IMR-90 (cell line): ENCODE measurements around the gene RPA4. TPM values are rescaled to one million over a fixed set of nuclear protein-coding genes. Genes with fewer than 3 reads are reported as not detected.

Experiments
- ATAC-seq: fragments of 200-7000 bp; cut with Tn5 transposase; 2 replicates; pipeline ENCODE4 v1.9.1; 2020; ENCODE audit warnings: low read depth, mild to moderate bottlenecking, moderate library complexity
- BruUV-seq: library from RNA; stranded (reverse); fragments of 400-500 nt; replicated peaks from 2 replicates; lab custom pipeline; 2021; lab: Mats Ljungman, UMichigan
- CTCF ChIA-PET: fragments of 300-600 bp; formaldehyde crosslinking; extraction: SDS; loops from one replicate; lab custom pipeline; 2021; ENCODE audit warnings: antibody characterized with exemption; lab: Yijun Ruan, JAX
- POLR2A ChIA-PET: fragments of 300-600 bp; sonication (Branson Sonifier 250); formaldehyde crosslinking; loops from one replicate; lab custom pipeline; 2022; ENCODE audit warnings: antibody characterized with exemption; ENCODE audit not compliant: unreplicated experiment; lab: Charles Lee
- DNase-seq: peaks from one replicate; pipeline ENCODE4 v3.0.0; 2013
- H2AFZ ChIP-seq: replicated peaks from 2 replicates; pipeline ENCODE3; 2013; ENCODE audit warnings: low read length, mild to moderate bottlenecking; ENCODE audit not compliant: poor library complexity
- H2AK5ac ChIP-seq: 2 replicates; pipeline ENCODE4 v1.6.1; 2013; ENCODE audit warnings: low read depth, low read length, inconsistent platforms
- H2AK9ac ChIP-seq: replicated peaks from 2 replicates; pipeline ENCODE3; 2013; ENCODE audit warnings: mild to moderate bottlenecking, low read depth, low read length, moderate library complexity; ENCODE audit not compliant: poor library complexity
- H2BK120ac ChIP-seq: 2 replicates; pipeline ENCODE4 v1.6.1; 2013; ENCODE audit warnings: low read depth, low read length, inconsistent platforms
- H2BK15ac ChIP-seq: 3 replicates; pipeline ENCODE4 v1.6.1; 2013; ENCODE audit warnings: low read depth, low read length, inconsistent platforms
- H2BK20ac ChIP-seq: 2 replicates; pipeline ENCODE4 v1.6.1; 2013; ENCODE audit warnings: low read depth, mild to moderate bottlenecking, inconsistent platforms, low read length, moderate library complexity
- H2BK5ac ChIP-seq: 2 replicates; pipeline ENCODE4 v1.6.1; 2013; ENCODE audit warnings: mild to moderate bottlenecking, low read depth, low read length, inconsistent platforms; ENCODE audit not compliant: poor library complexity, severe bottlenecking
- H3K14ac ChIP-seq: replicated peaks from 2 replicates; pipeline ENCODE4 v1.6.1; 2013; ENCODE audit warnings: low read depth, low read length, inconsistent platforms
- H3K18ac ChIP-seq: 2 replicates; pipeline ENCODE4 v1.6.1; 2013; ENCODE audit warnings: low read depth, low read length, control low read depth
- H3K23ac ChIP-seq: 2 replicates; pipeline ENCODE4 v1.6.1; 2013; ENCODE audit warnings: low read depth, low read length, inconsistent platforms
- H3K27ac ChIP-seq: 2 replicates; pipeline ENCODE4 v1.5.1; 2013; ENCODE audit warnings: mild to moderate bottlenecking, control low read depth, low read length; ENCODE audit not compliant: insufficient read depth
- H3K27me3 ChIP-seq: 2 replicates; pipeline ENCODE4 v1.6.1; 2013; ENCODE audit warnings: low read length; ENCODE audit not compliant: control insufficient read depth, insufficient read depth
- H3K36me3 ChIP-seq: 2 replicates; pipeline ENCODE4 v1.6.1; 2013; ENCODE audit warnings: low read length, mixed read lengths; ENCODE audit not compliant: control insufficient read depth, insufficient read depth
- H3K4ac ChIP-seq: 2 replicates; pipeline ENCODE4 v1.6.1; 2013; ENCODE audit warnings: low read depth, low read length, inconsistent platforms
- H3K4me1 ChIP-seq: 2 replicates; pipeline ENCODE4 v1.6.1; 2013; ENCODE audit warnings: low read length, mixed read lengths; ENCODE audit not compliant: control insufficient read depth, insufficient read depth
- H3K4me2 ChIP-seq: 2 replicates; pipeline ENCODE4 v1.6.1; 2013; ENCODE audit warnings: low read depth, mild to moderate bottlenecking, control low read depth, low read length, moderate library complexity
- H3K4me3 ChIP-seq: 2 replicates; pipeline ENCODE4 v1.5.1; 2013; ENCODE audit warnings: low read depth, mild to moderate bottlenecking, control low read depth, low read length, moderate library complexity; ENCODE audit not compliant: insufficient read depth
- H3K56ac ChIP-seq: 2 replicates; pipeline ENCODE4 v1.6.1; 2013; ENCODE audit warnings: low read length, inconsistent platforms; ENCODE audit not compliant: insufficient read depth; ENCODE audit errors: extremely low read depth
- H3K79me1 ChIP-seq, 2 experiments: 2 replicates each; pipeline ENCODE4 v1.6.1; 2013; ENCODE audit warnings: low read length in 2 of 2, inconsistent platforms in 1 of 2, low read depth in 1 of 2
- H3K9ac ChIP-seq: 2 replicates; pipeline ENCODE4 v1.6.1; 2013; ENCODE audit warnings: low read depth, low read length, control low read depth
- H3K9me1 ChIP-seq: 2 replicates; pipeline ENCODE4 v1.6.1; 2013; ENCODE audit warnings: low read length, inconsistent platforms; ENCODE audit not compliant: insufficient read depth
- H3K9me3 ChIP-seq: 2 replicates; pipeline ENCODE4 v1.6.1; 2013; ENCODE audit warnings: low read length; ENCODE audit not compliant: control insufficient read depth, insufficient read depth
- H4K20me1 ChIP-seq: 2 replicates; pipeline ENCODE4 v1.6.1; 2013; ENCODE audit warnings: low read length, inconsistent platforms; ENCODE audit not compliant: insufficient read depth
- H4K5ac ChIP-seq: 2 replicates; pipeline ENCODE4 v1.6.1; 2013; ENCODE audit warnings: mild to moderate bottlenecking, low read depth, low read length, control low read depth
- H4K8ac ChIP-seq, 2 experiments: 2 replicates each; pipeline ENCODE4 v1.6.1; 2013; ENCODE audit warnings: low read depth in 2 of 2, low read length in 2 of 2, control low read depth in 1 of 2, inconsistent platforms in 1 of 2
- H4K91ac ChIP-seq: 2 replicates; pipeline ENCODE4 v1.6.1; 2013; ENCODE audit warnings: low read depth, low read length, inconsistent platforms; ENCODE audit not compliant: insufficient read depth
- CEBPB ChIP-seq: IDR thresholded peaks from 2 replicates; pipeline ENCODE4 v1.6.1; 2012; ENCODE audit warnings: low read depth, low read length, improper control_type of control experiment
- CHD1 ChIP-seq: IDR thresholded peaks from 2 replicates; pipeline ENCODE4 v1.6.1; 2012; ENCODE audit warnings: low read depth, low read length, improper control_type of control experiment
- FOS ChIP-seq: fragments of 150-350 bp; IDR thresholded peaks from 2 replicates; pipeline ENCODE4 v1.6.1; 2016; ENCODE audit warnings: low read depth, low read length
- MAFK ChIP-seq: IDR thresholded peaks from 2 replicates; pipeline ENCODE4 v1.6.1; 2012; ENCODE audit warnings: low read depth, low read length, improper control_type of control experiment
- MAZ ChIP-seq: IDR thresholded peaks from 2 replicates; pipeline ENCODE4 v1.6.1; 2012; ENCODE audit warnings: low read depth, mild to moderate bottlenecking, low read length, improper control_type of control experiment, moderate library complexity, borderline replicate concordance
- POLR2A ChIP-seq: IDR thresholded peaks from 2 replicates; pipeline ENCODE4 v1.6.1; 2012; ENCODE audit warnings: mild to moderate bottlenecking, low read depth, low read length
- RAD21 ChIP-seq: IDR thresholded peaks from 2 replicates; pipeline ENCODE4 v1.6.1; 2012; ENCODE audit warnings: low read length, improper control_type of control experiment
- RFX5 ChIP-seq: IDR thresholded peaks from 2 replicates; pipeline ENCODE4 v1.8.0; 2012; ENCODE audit warnings: low read depth, mild to moderate bottlenecking, low read length, moderate library complexity
- SMC3 ChIP-seq: fragments of 150-350 bp; IDR thresholded peaks from 2 replicates; pipeline ENCODE4 v1.6.1; 2016; ENCODE audit warnings: low read depth, mild to moderate bottlenecking, antibody characterized with exemption, low read length, moderate library complexity
- WGBS, 2 experiments: methylation state at CpG; one replicate each; pipeline versions ENCODE4 v1.1.5 to v1.1.7; 2013; ENCODE audit warnings: missing lambda C conversion rate in 2 of 2; ENCODE audit not compliant: insufficient read length in 1 of 2; ENCODE audit errors: extremely low coverage in 2 of 2; 5-methylcytosine and 5-hydroxymethylcytosine counted together
- dilution Hi-C: fragments of 300-500 bp; cut with HindIII; formaldehyde crosslinking; loops from one replicate; pipeline ENCODE4 v1.14.3; 2018; ENCODE audit warnings: low sequenced_read_pairs; ENCODE audit not compliant: unreplicated experiment
- in situ Hi-C: fragments of 300-500 bp; cut with MboI; formaldehyde crosslinking; loops from 3 replicates; pipeline ENCODE4 v1.14.3; 2019; ENCODE audit warnings: low sequenced_read_pairs, inconsistent platforms, mixed read lengths
- intact Hi-C: fragments of 100-400 bp; cut with micrococcal nuclease; formaldehyde crosslinking; loops from 2 replicates; pipeline ENCODE4 v1.10.0; 2022
- polyA plus RNA-seq, 3 experiments: library from polyadenylated mRNA; depleted of rRNA; stranded (reverse); fragments of >200 nt; gene quantifications; 2 replicates each; pipeline ENCODE4 v1.2.3, GENCODE V29; 2012; ENCODE audit warnings: low replicate concordance in 1 of 3
- total RNA-seq: library from RNA; depleted of rRNA; stranded (reverse); fragments of >200 nt; gene quantifications from 2 replicates; pipeline ENCODE4 v1.2.3, GENCODE V29; 2012

The RPA4 gene
- total and polyA plus RNA-seq, 2 of the 4 experiments (the other 2 are of a cell fraction), result 0.36 to 2.5 TPM

DNA sequence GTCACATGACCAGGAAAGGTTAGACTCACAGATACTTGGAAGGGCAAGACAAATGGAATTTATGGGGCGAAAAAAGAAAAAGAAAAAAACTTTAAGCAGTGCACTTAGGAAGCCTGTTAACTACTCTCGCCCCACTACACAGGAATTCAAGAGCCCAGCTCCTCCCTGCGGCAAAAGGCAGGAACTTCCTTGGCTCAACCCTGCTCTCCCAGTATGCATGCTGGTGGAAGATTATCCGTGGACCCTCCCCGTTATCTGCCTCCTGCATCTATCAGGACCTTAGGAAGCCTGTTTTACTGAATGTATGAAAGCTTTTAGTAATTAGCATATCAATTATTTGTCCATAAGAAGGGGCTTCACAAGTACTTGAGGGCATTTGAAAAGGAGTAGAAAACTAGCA, 40.1 kb upstream of the RPA4 start:
- intact Hi-C loops (no loop called here), in situ Hi-C loops (no loop called here), dilution Hi-C loops (no loop called here)
- H4K5ac ChIP-seq, result no peak overlapping the region
- no peak overlapping the region for H3K4me2 ChIP-seq
- H3K27me3 ChIP-seq, result no peaks in the 10 kb centered on the region
- DNase-seq (no peak), ATAC-seq (no peak)
- BruUV-seq, result no TSS peak
- H3K23ac ChIP-seq, result no peak overlapping the region
- no peak overlapping the region for H2BK15ac ChIP-seq
- CTCF ChIA-PET, result interaction anchor here (0.6 to 0.9 kb wide), 2 partner anchors 9 to 11 kb away, joined by 3 read pairs; no protein-coding TSS in a partner anchor
- no peak overlapping the region for H3K27ac ChIP-seq
- no peak overlapping the region for H4K8ac ChIP-seq
- no peak overlapping the region for H3K9ac ChIP-seq
- H3K4ac ChIP-seq, result no peak overlapping the region
- no peaks in the 10 kb centered on the region for H4K20me1 ChIP-seq
- H3K79me1 ChIP-seq, result peaks cover 0 to 4% of the 10 kb centered on the region in 2 experiments; a peak in 1 of 4 replicates
- H3K18ac ChIP-seq, result no peak overlapping the region
- no peak overlapping the region for H2BK120ac ChIP-seq
- no CpG with 5 or more reads among the region's 5 CpGs for WGBS, 2 experiments
- no peak for TF ChIP-seq CHD1
- no peak for TF ChIP-seq RFX5
- TF ChIP-seq MAFK, result no peak
- TF ChIP-seq RAD21, result no peak
- TF ChIP-seq MAZ, result no peak
- no peak for TF ChIP-seq SMC3
- no peak for TF ChIP-seq CEBPB
- TF ChIP-seq POLR2A, result no peak
- no peak for TF ChIP-seq FOS
- H2BK5ac ChIP-seq, result no peak overlapping the region
- H3K9me1 ChIP-seq, result no peaks in the 10 kb centered on the region
- H3K9me3 ChIP-seq, result no peaks in the 10 kb centered on the region
- no peak overlapping the region for H2AK9ac ChIP-seq
- H3K4me1 ChIP-seq, result no peaks in the 10 kb centered on the region
- no peak overlapping the region for H4K91ac ChIP-seq
- POLR2A ChIA-PET, result no interaction called here
- H2AFZ ChIP-seq, result no peak overlapping the region
- no peak overlapping the region for H3K56ac ChIP-seq
- no peak overlapping the region for H2AK5ac ChIP-seq
- no peaks in the 10 kb centered on the region for H3K36me3 ChIP-seq
- no peak overlapping the region for H2BK20ac ChIP-seq
- no peak overlapping the region for H3K4me3 ChIP-seq
- no peak overlapping the region for H3K14ac ChIP-seq
